Testis (tissue), 2 donors: ENCODE measurements around the gene SND1.
"Not testable (repeated sequence)": the region's sequence is repeated elsewhere in the genome, so short reads cannot be mapped to it uniquely, and the experiment has no call there.

ENCODE experiments used
- CTCF ChIP-seq, 3 experiments: fragments of 450-650 bp in 2 of 3; fragments of 200-600 bp in 1 of 3; sonication (generic) in 1 of 3; IDR thresholded peaks; one replicate each; pipeline ENCODE4 v1.5.1; 2016 to 2019; ENCODE audit warnings: antibody characterized with exemption in 3 of 3, mild to moderate bottlenecking in 2 of 3, moderate library complexity in 1 of 3
- POLR2A ChIP-seq: fragments of 450-650 bp; IDR thresholded peaks from one replicate; pipeline ENCODE4 v1.6.1; 2017; ENCODE audit warnings: antibody characterized with exemption, mild to moderate bottlenecking, moderate library complexity

- not testable (repeated sequence) for TF ChIP-seq POLR2A; CTCF (IDR thresholded peaks at IDR 0.05)
Measured at GRCh38 chr7:127674923-127675322, 22.9 kb downstream of the SND1 start.
